Activated CD8-positive, alpha-beta memory T cell treated with anti-CD3 and anti-CD28 coated beads for 24 hours (primary cell): ENCODE measurements around the gene ORC5.
"Not testable (repeated sequence)": the region's sequence is repeated elsewhere in the genome, so short reads cannot be mapped to it uniquely, and the experiment has no call there.

Experiments
- DNase-seq: peaks from one replicate; pipeline ENCODE4 v3.0.0-alpha.2; 2020

ORC5 gene

DNA sequence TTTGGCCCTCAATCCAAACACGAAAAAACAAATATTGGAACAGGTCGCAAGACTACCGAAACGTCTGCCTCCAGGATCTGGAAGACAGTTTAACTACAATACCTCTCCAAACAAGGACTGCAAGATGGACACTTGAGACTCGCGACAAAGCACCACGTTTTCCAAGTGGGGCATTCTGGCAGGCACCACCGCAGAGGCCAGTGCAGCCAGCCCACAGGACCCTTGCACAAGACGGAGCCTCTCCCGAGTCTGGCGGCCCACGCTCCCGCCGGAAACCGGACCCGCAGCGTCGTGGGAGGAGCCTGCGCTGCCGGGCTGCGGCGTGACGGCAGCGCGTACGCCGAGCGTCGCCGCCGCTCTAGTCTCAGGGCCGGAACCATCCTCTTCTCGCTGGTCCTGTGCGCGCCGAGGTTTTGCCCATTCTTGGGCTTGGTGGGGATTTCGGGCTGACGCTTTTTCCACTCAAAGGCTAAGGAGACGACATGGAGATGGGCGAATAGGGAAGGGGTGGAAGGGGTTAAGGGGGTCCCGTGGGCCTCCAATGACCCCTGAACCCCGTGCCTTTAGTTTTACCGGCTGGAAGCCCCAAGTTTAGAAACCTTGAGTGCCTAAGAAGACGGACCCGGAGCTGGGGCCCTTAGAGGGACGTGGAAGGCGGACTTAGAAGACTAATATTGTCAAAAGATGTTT is at the start of gene ORC5:
ORC5 (minus strand) TSS at position 283 of the 690 bp plus-strand sequence; CDS start at position 174, 109 bp downstream.
- DNase-seq, result peak; percentile 90

DNA sequence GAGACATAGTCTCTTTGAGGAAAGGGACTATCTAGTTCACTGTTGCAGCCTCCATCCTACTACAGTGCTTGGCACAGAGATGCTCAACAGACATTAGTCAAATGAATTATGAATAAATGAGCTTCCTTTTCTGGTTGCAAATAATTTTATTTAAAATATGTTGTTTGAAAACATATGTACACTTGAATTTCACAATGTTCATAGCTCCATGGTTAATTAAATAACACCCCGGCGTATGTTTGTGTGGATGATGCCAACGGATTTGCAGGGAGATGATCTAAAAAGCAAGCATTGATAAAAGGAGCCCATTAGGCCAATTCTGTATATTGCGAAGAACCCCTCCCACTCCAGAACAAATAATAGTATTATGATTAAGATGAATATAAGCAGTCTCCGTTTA is 47.8 kb upstream of the ORC5 start:
- DNase-seq, result no peak

DNA sequence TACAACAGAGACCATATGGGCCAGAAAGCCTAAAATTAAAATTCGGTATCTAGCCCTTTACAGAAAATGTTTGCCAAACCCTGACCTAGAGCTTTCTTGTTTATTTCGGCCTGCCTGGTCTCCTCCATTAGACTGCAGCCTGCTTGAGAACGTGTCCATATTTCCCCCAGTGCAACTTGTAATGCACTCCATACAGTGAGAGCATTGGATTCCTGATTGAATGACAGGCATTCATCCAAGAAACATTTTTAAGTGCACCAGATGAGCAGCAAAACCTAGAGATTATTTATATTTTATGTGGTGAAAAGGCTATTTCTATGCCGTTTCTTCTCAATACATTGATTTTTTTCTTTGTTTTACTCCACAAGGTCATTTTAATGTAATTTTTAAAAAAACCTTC is 47.4 kb upstream of the ORC5 start:
- DNase-seq, result no peak

GRCh38 chr7:104254696-104255095 is 46.9 kb upstream of the ORC5 start:
- DNase-seq, result no peak

- DNase-seq, result no peak
Observed at GRCh38 chr7:104252409-104253134, 44.8 kb upstream of the ORC5 start.

GRCh38 chr7:104242638-104243037 is 34.8 kb upstream of the ORC5 start:
- DNase-seq, result no peak

GRCh38 chr7:104241538-104242209 is 33.9 kb upstream of the ORC5 start:
- DNase-seq, result no peak

- no peak for DNase-seq
Observed at GRCh38 chr7:104241135-104241534, 33.3 kb upstream of the ORC5 start.

GRCh38 chr7:104240401-104240800 is 32.6 kb upstream of the ORC5 start:
- no peak for DNase-seq

- DNase-seq, result not testable (repeated sequence)
Observed at GRCh38 chr7:104234990-104235389, 27.2 kb upstream of the ORC5 start.

DNA sequence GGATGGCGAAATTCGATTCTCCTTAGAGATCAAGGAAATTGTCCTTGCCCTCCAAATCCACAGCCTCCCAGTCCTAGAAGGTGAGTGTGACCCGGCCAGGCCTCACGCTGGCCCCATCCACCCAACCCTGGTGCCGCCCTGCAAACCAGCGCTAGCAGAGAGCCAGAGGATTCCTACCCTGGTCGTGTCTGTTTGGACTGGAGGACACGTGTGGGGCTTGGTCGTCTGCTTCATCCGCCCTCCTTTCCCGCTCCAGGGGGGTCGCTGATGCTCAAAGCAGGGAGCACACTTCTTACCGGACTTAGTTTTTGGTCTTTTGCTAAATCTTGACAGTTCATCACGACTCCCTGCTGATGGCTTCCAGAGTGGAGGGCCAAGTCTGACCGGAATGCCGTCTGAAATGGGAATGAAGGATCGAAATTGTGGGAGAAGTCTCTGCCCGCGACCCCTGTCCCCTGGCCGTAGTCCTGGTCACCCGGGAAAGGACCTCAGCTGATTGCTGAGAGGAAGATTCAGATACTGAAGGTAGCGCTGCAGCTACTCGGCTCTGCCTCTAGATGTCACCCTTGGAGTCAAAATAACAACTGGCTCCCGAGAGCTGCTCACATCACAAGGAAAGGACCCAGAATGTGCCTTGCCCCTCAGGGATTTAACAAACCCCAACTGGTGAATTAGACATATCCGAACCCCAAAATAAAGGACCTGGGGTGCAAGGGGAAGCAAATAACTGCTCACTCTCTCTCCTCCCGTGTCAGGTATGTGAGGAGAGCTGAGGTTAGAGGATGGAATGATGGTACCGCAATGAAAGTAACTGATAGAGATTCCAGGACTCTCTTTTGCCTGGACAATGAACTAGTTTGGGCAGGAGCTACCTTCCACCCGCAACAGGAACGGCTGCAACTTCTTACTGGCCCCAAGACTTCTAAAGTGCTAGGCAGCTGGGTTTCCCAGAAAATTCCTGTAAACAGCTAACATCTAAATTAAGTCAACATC is 23.5 kb upstream of the ORC5 start:
- peak; percentile 73 for DNase-seq

- DNase-seq, result no peak
Observed at GRCh38 chr7:104230606-104231005, 22.8 kb upstream of the ORC5 start.

DNA sequence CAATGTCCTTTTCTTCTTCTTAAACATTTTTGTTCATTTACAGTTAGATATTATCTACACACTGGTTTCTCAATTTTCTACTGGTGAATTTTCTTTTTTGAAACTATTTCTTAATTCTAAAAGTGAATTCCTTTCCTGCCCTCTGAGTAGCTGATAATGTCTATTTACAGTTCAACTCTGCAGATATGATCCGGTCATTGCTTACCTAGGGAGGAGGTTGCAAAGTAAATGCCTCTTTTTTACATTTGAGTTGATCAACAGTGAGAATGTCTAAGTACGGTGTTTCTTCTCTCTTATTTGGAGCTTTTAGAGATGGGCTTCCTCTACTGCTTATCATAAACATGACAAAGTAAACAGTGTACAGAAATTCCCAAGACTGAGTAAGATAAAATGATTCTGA is 20.6 kb upstream of the ORC5 start:
- no peak for DNase-seq

DNA sequence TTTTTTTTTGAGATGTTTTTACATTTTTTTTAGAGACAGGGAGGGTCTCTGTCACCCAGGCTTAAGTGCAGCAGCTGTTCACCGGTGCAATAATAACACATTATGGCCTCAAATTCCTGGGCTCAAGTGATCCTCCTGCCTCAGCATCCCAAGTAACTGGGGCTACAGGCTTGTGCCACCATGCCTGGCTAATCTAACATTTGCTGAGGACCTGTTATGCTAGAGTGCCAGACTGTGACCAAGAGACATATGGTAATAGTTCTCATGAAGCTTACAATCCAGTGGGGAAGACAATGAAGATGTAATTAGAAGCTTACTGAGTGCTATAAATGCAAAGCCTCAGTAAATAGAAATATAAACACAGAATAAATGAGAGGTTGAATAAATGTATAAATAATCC is 17.6 kb upstream of the ORC5 start:
- DNase-seq, result no peak

DNA sequence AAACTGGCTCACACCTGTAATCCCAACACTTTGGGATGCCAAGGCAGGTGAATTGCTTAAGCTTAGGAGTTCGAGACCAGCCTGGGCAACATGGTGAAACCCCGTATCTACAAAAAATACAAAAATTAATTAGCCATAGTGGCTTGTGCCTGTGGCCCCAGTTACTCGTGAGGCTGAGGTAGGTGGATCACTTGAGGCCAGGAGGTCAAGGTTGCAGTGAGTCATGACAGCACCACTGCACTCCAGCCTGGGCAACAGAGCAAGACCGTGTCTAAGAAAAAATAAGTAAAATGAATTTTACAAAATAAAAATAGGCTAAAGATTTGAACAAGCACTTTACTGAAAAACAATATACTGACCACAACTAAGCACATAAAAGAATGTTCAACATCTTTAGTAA is 9.8 kb upstream of the ORC5 start:
- no peak for DNase-seq

GRCh38 chr7:104209063-104209462 is 1.2 kb upstream of the ORC5 start:
- DNase-seq, result no peak

GRCh38 chr7:104208421-104208780 is 588 bp upstream of the ORC5 start:
- no peak for DNase-seq

GRCh38 chr7:104207348-104207730 is 474 bp downstream of the ORC5 start:
- no peak for DNase-seq

GRCh38 chr7:104206841-104207240 is 972 bp downstream of the ORC5 start:
- no peak for DNase-seq

- DNase-seq, result no peak
Observed at GRCh38 chr7:104198673-104199278, 9.0 kb downstream of the ORC5 start.

GRCh38 chr7:104196161-104196560 is 11.7 kb downstream of the ORC5 start:
- DNase-seq, result no peak

DNA sequence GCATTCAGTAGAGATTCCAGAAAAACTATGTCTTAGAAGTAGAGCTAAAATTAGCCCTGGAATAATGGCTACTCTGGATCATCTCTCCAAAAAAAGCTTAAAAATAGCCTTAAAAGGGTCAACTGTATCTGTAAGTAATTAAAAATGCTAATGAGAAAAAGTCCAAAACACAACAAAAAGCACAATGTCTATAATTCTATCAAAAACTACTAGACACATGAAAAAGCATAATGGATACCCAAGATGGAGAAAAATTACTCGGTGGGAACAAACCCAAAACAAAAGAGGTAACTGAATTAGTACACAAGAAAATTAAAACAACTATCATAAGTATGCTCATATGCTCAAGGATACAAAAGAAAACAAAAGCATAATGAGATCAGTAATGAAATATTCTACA is 15.4 kb downstream of the ORC5 start:
- DNase-seq, result no peak
